Caco-2 (cell line): ENCODE data around the gene TRPC1. TPM values are rescaled to one million over a fixed set of nuclear protein-coding genes. Genes with fewer than 3 reads are reported as not detected.

ENCODE experiments used
- BruUV-seq: library from RNA; stranded (reverse); fragments of 400-500 nt; replicated peaks from 2 replicates; lab custom pipeline; 2021; lab: Mats Ljungman, UMichigan
- CTCF ChIA-PET: fragments of 300-600 bp; sonication (Branson Sonifier 250); formaldehyde crosslinking; loops from one replicate; lab custom pipeline; 2022; ENCODE audit warnings: antibody characterized with exemption; lab: Charles Lee
- POLR2A ChIA-PET: fragments of 300-600 bp; sonication (Branson Sonifier 250); formaldehyde crosslinking; loops from one replicate; lab custom pipeline; 2022; ENCODE audit warnings: antibody characterized with exemption; lab: Charles Lee
- DNase-seq, 2 experiments: peaks; one replicate each; pipeline versions ENCODE4 v3.0.0 to v3.0.0-alpha.2; 2020 to 2022
- H3K27me3 ChIP-seq: replicated peaks from 2 replicates; pipeline ENCODE4 v1.6.0; 2011; ENCODE audit warnings: low read length; ENCODE audit not compliant: control insufficient read depth, insufficient read depth
- H3K36me3 ChIP-seq: 2 replicates; pipeline ENCODE4 v1.5.1; 2011; ENCODE audit warnings: low read length; ENCODE audit not compliant: control insufficient read depth, insufficient read depth
- H3K4me1 ChIP-seq: fragments of 250-450 bp; sonication (Bioruptor Pico); 2 replicates; pipeline ENCODE4 v1.5.1; 2020; ENCODE audit warnings: mild to moderate bottlenecking
- H3K4me3 ChIP-seq: 2 replicates; pipeline ENCODE4 v1.5.1; 2011; ENCODE audit warnings: low read depth, mild to moderate bottlenecking, control low read depth, low read length
- H3K9me3 ChIP-seq: fragments of 250-450 bp; sonication (Bioruptor Pico); 2 replicates; pipeline ENCODE4 v1.5.1; 2020; ENCODE audit warnings: mild to moderate bottlenecking, moderate library complexity
- H3K27ac Mint-ChIP-seq: one replicate; pipeline ENCODE4 v1.8.0; 2022; ENCODE audit warnings: mixed read lengths; ENCODE audit not compliant: unreplicated experiment
- H3K27me3 Mint-ChIP-seq: one replicate; pipeline ENCODE4 v1.8.0; 2022; ENCODE audit warnings: mixed read lengths; ENCODE audit not compliant: insufficient read depth, unreplicated experiment
- H3K36me3 Mint-ChIP-seq: one replicate; pipeline ENCODE4 v1.8.0; 2022; ENCODE audit warnings: mild to moderate bottlenecking, mixed read lengths; ENCODE audit not compliant: insufficient read depth, unreplicated experiment
- H3K4me1 Mint-ChIP-seq: one replicate; pipeline ENCODE4 v1.8.0; 2022; ENCODE audit warnings: low read depth, mixed read lengths; ENCODE audit not compliant: unreplicated experiment
- H3K4me3 Mint-ChIP-seq: one replicate; pipeline ENCODE4 v1.8.0; 2022; ENCODE audit warnings: mild to moderate bottlenecking, moderate library complexity, mixed read lengths; ENCODE audit not compliant: unreplicated experiment
- H3K9me3 Mint-ChIP-seq: one replicate; pipeline ENCODE4 v1.8.0; 2022; ENCODE audit warnings: mixed read lengths; ENCODE audit not compliant: unreplicated experiment
- CTCF ChIP-seq, 2 experiments: fragments of 200-600 bp in 1 of 2; IDR thresholded peaks; 1 replicate in 1 of 2; 2 replicates in 1 of 2; pipeline versions ENCODE4 v1.5.1 to v1.8.0; 2011 to 2022; ENCODE audit warnings: antibody characterized with exemption in 1 of 2, control low read depth in 1 of 2, inconsistent platforms in 1 of 2, low read depth in 1 of 2, low read length in 1 of 2, mild to moderate bottlenecking in 1 of 2, moderate library complexity in 1 of 2; ENCODE audit not compliant: insufficient read depth in 1 of 2, severe bottlenecking in 1 of 2, unreplicated experiment in 1 of 2
- intact Hi-C: fragments of 100-400 bp; cut with micrococcal nuclease; formaldehyde crosslinking; loops from one replicate; pipeline ENCODE4 v1.10.0; 2022; ENCODE audit not compliant: unreplicated experiment
- total RNA-seq: library from RNA; stranded (reverse); gene quantifications from 2 replicates; pipeline ENCODE4 v1.2.3, GENCODE V29; 2022

The TRPC1 gene
- total RNA-seq, 1 experiment from 2014 or later, result 8.3 TPM

- CTCF ChIA-PET, result no interaction called here
- POLR2A ChIA-PET, result no interaction called here
- Mint-ChIP-seq H3K27ac (no peak overlapping the region), H3K4me3 (no peak overlapping the region), H3K36me3 (no peaks in the 10 kb centered on the region), H3K27me3 (no peaks in the 10 kb centered on the region), H3K4me1 (peaks cover 13% of the 10 kb centered on the region), H3K9me3 (no peaks in the 10 kb centered on the region)
- BruUV-seq, result no TSS peak
- DNase-seq, result no peak
- Histone ChIP-seq H3K9me3 (no peaks in the 10 kb centered on the region; the same call in 1 of the 2 replicates), H3K4me1 (peaks cover 6% of the 10 kb centered on the region; the same call in 1 of the 2 replicates), H3K36me3 (no peaks in the 10 kb centered on the region), H3K4me3 (no peak overlapping the region), H3K27me3 (no peaks in the 10 kb centered on the region)
- TF ChIP-seq CTCF (IDR thresholded peaks at IDR 0.05; ENCODE audit: insufficient read depth in 1 of 2, low read depth in 1 of 2, low read length in 1 of 2, severe bottlenecking in 1 of 2, unreplicated experiment in 1 of 2), result no peak
- intact Hi-C loops, result no loop called here
Measured at GRCh38 chr3:142794508-142794907, 70.7 kb downstream of the TRPC1 start.

GRCh38 chr3:142795332-142795731 lies 71.5 kb downstream of the TRPC1 start:
- H3K27me3 ChIP-seq, result no peaks in the 10 kb centered on the region
- H3K27ac Mint-ChIP-seq, result no peak overlapping the region
- no peaks in the 10 kb centered on the region for H3K9me3 Mint-ChIP-seq
- DNase-seq, result no peak
- no peaks in the 10 kb centered on the region for H3K36me3 Mint-ChIP-seq
- ChIA-PET CTCF (no interaction called here), POLR2A (no interaction called here)
- peaks cover 6% of the 10 kb centered on the region; the same call in 1 of the 2 replicates for H3K4me1 ChIP-seq
- no peak overlapping the region for H3K4me3 ChIP-seq
- TF ChIP-seq CTCF (IDR thresholded peaks at IDR 0.05; ENCODE audit: insufficient read depth in 1 of 2, low read depth in 1 of 2, low read length in 1 of 2, severe bottlenecking in 1 of 2, unreplicated experiment in 1 of 2), result no peak
- intact Hi-C loops, result no loop called here
- H3K27me3 Mint-ChIP-seq, result no peaks in the 10 kb centered on the region
- BruUV-seq, result no TSS peak
- H3K4me1 Mint-ChIP-seq, result peaks cover 5% of the 10 kb centered on the region
- H3K4me3 Mint-ChIP-seq, result no peak overlapping the region
- H3K9me3 ChIP-seq, result no peaks in the 10 kb centered on the region; the same call in 1 of the 2 replicates
- H3K36me3 ChIP-seq, result no peaks in the 10 kb centered on the region

GRCh38 chr3:142796823-142797222 lies 73.0 kb downstream of the TRPC1 start:
- H3K36me3 Mint-ChIP-seq, result no peaks in the 10 kb centered on the region
- TF ChIP-seq CTCF (IDR thresholded peaks at IDR 0.05; ENCODE audit: insufficient read depth in 1 of 2, low read depth in 1 of 2, low read length in 1 of 2, severe bottlenecking in 1 of 2, unreplicated experiment in 1 of 2), result no peak
- Histone ChIP-seq H3K36me3 (no peaks in the 10 kb centered on the region), H3K4me1 (no peaks in the 10 kb centered on the region), H3K4me3 (no peak overlapping the region), H3K9me3 (no peaks in the 10 kb centered on the region; the same call in 1 of the 2 replicates), H3K27me3 (no peaks in the 10 kb centered on the region)
- no peak overlapping the region for H3K27ac Mint-ChIP-seq
- CTCF ChIA-PET, result no interaction called here
- H3K27me3 Mint-ChIP-seq, result no peaks in the 10 kb centered on the region
- H3K4me1 Mint-ChIP-seq, result no peaks in the 10 kb centered on the region
- no TSS peak for BruUV-seq
- POLR2A ChIA-PET, result no interaction called here
- no peak overlapping the region for H3K4me3 Mint-ChIP-seq
- intact Hi-C loops, result no loop called here
- no peak for DNase-seq
- H3K9me3 Mint-ChIP-seq, result no peaks in the 10 kb centered on the region
